Tibial nerve (tissue), 4 donors: ENCODE measurements around the gene DIP2A. TPM values are rescaled to one million over a fixed set of nuclear protein-coding genes. Genes with fewer than 3 reads are reported as not detected.
"Not testable (repeated sequence)": the region's sequence is repeated elsewhere in the genome, so short reads cannot be mapped to it uniquely, and the experiment has no call there.

Source experiments
- DNase-seq, 2 donors: peaks; one replicate each; pipeline ENCODE4 v3.0.0-alpha.2; 2019; ENCODE audit warnings: low spot score in 2 of 2
- H3K27ac ChIP-seq, 4 donors: fragments of 200-600 bp; sonication (generic) in 3 of 4; one replicate each; pipeline ENCODE4 v1.5.1; 2017 to 2019; ENCODE audit warnings: mild to moderate bottlenecking in 1 of 4
- H3K27me3 ChIP-seq, 2 donors: fragments of 200-600 bp; sonication (generic) in 1 of 2; one replicate each; pipeline versions ENCODE4 v1.5.1 to v1.6.0; 2017 to 2019
- H3K36me3 ChIP-seq, 3 donors: fragments of 200-600 bp; sonication (generic); one replicate each; pipeline ENCODE4 v1.5.1; 2018 to 2019
- H3K4me1 ChIP-seq, 4 donors: fragments of 200-600 bp; sonication (generic) in 3 of 4; one replicate each; pipeline ENCODE4 v1.5.1; 2017 to 2019
- H3K4me3 ChIP-seq, 4 donors: fragments of 200-600 bp; sonication (generic) in 3 of 4; one replicate each; pipeline ENCODE4 v1.5.1; 2017 to 2019; ENCODE audit warnings: mild to moderate bottlenecking in 1 of 4, moderate library complexity in 1 of 4
- H3K9me3 ChIP-seq, 4 donors: fragments of 200-600 bp; sonication (generic) in 3 of 4; one replicate each; pipeline ENCODE4 v1.5.1; 2017 to 2019
- CTCF ChIP-seq, 5 experiments: fragments of 200-600 bp in 3 of 5; fragments of 450-650 bp in 2 of 5; sonication (generic) in 3 of 5; IDR thresholded peaks; one replicate each; pipeline ENCODE4 v1.5.1; 2016 to 2019; ENCODE audit warnings: antibody characterized with exemption in 5 of 5, mild to moderate bottlenecking in 3 of 5, moderate library complexity in 2 of 5
- EP300 ChIP-seq, 2 donors: sonication (generic); formaldehyde crosslinking; IDR thresholded peaks; one replicate each; pipeline ENCODE4 v1.6.1; 2017; ENCODE audit warnings: antibody characterized with exemption in 2 of 2, mild to moderate bottlenecking in 1 of 2
- POLR2A ChIP-seq, 2 donors: fragments of 450-650 bp; IDR thresholded peaks; one replicate each; pipeline ENCODE4 v1.6.1; 2017; ENCODE audit warnings: antibody characterized with exemption in 2 of 2, mild to moderate bottlenecking in 2 of 2, moderate library complexity in 2 of 2
- WGBS, 2 donors: methylation state at CpG; one replicate each; pipeline ENCODE4 v1.1.5; 2018; 5-methylcytosine and 5-hydroxymethylcytosine counted together
- total RNA-seq, 4 donors: library from RNA; depleted of rRNA; stranded (reverse); fragments of >200 nt; gene quantifications; one replicate each; pipeline ENCODE4 v1.1.0, GENCODE V29; 2016

DIP2A gene
- total RNA-seq, 4 donors from 2014 or later: 55.5 to 67.2 (median 59.8) TPM

- 2 to 3% methylated on average over 25 to 26 of the region's 41 CpGs for WGBS, 2 donors
- H3K36me3 ChIP-seq: no peaks in the 10 kb centered on the region
- peaks cover 0 to 62% (median 32%) of the 10 kb centered on the region in 4 donors for H3K4me1 ChIP-seq
- TF ChIP-seq EP300 (IDR thresholded peaks at IDR 0.05) (no peak), POLR2A (IDR thresholded peaks at IDR 0.05) (no peak), CTCF (IDR thresholded peaks at IDR 0.05) (no peak)
- H3K27ac ChIP-seq: peak overlapping the region; percentile 84 to 92 (median 90)
- H3K4me3 ChIP-seq: peak overlapping the region; percentile 73 to 99 (median 84)
- DNase-seq: peak; percentile 28 to 36
- H3K9me3 ChIP-seq: no peaks in the 10 kb centered on the region
- no peaks in the 10 kb centered on the region for H3K27me3 ChIP-seq
These were observed 843 bp downstream of the DIP2A start for GRCh38 chr21:46459356-46460112.

DNA sequence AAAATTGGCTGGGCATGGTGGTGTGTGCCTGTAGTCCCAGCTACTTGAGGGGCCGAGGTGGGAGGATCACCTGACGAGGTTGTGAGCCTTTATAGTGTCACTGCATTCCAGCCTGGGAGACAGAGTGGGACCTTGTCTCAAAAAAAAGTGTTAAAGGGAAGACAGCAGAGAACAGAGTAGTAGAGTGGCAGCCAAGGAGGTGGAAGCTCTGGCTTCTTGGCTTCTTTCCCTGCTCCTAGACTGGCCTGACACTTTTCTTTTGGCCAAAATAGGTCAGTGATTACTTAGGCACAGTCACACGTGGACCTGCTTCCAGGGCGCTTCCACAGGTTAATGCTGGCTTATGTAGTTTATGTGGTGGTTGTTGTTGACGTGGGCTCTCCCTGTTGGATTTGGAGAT is 3.2 kb downstream of the DIP2A start:
- WGBS, 2 donors: 68 to 70% methylated on average over 5 of the region's 5 CpGs
- no peak overlapping the region for H3K4me3 ChIP-seq
- H3K27ac ChIP-seq: no peak overlapping the region
- no peaks in the 10 kb centered on the region for H3K36me3 ChIP-seq
- peaks cover 0 to 48% (median 18%) of the 10 kb centered on the region in 4 donors for H3K4me1 ChIP-seq
- no peak for DNase-seq
- TF ChIP-seq EP300 (IDR thresholded peaks at IDR 0.05): no peak
- no peak for TF ChIP-seq POLR2A (IDR thresholded peaks at IDR 0.05)
- no peak for TF ChIP-seq CTCF (IDR thresholded peaks at IDR 0.05)
- H3K27me3 ChIP-seq: no peaks in the 10 kb centered on the region
- H3K9me3 ChIP-seq: no peaks in the 10 kb centered on the region

- not testable (repeated sequence) for DNase-seq, H3K27me3 ChIP-seq, H3K4me3 ChIP-seq, H3K9me3 ChIP-seq, H3K36me3 ChIP-seq
- Histone ChIP-seq H3K4me1 (peaks cover 0 to 29% (median 2%) of the 10 kb centered on the region in 4 donors), H3K27ac (peak overlapping the region in 2 of 4 donors; percentile 8 to 65)
- 75 to 78% methylated on average over 6 of the region's 6 CpGs for WGBS, 2 donors
These were observed 6.5 kb downstream of the DIP2A start for GRCh38 chr21:46465153-46465552.

DNA sequence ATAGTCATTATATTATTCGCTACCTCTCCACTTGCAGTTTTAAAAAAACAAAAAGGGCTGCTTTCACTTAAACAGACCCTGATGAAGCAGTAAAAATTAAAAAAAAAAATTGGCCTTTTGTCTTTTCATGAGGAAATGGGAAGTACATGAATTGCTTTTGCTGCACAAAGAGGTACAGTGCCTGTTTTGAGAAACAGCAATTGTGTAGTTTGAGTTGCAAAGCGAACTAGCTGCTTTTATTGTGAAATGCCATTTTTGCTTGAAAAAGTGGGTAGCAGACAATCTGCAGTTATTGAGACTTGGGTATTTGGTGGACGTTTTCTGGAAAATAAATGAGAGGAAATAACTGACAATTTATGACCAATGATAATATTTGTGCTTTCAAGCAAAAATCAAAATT is 7.0 kb downstream of the DIP2A start:
- WGBS, 2 donors: 49 to 51% methylated on average over 3 of the region's 3 CpGs
- H3K4me1 ChIP-seq: peaks cover 0 to 24% (median 0%) of the 10 kb centered on the region in 4 donors

DNA sequence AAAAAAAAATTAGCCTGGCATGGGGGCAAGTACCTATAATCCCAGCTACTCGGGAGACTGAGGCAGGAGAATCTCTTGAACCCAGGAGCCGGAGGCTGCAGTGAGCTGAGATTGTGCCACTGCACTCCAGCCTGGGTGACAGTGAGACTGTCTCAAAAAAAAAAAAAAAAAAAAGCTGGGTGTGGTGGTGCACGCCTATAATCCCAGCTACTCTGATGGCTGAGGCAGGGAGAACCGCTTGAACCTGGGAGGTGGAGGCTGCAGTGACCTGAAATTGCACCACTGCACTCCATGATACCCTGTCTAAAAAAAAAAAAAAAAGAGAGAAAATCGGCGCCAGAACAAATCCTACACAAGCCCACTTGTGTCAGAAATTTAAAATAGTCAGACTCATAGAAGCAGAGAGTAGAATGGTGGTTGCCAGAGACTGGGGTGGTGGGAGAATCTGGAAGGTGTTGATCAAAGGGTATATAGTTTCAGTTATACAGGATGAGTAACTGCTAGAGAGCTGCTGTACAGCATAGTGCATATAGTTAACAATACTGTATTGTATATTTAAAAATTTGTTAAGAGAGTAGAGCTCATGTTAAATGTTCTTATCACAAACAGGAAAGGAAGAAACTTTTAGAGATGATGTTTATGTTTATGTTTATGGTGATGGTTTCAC is 9.6 kb downstream of the DIP2A start:
- Histone ChIP-seq H3K9me3 (no peaks in the 10 kb centered on the region), H3K4me3 (no peak overlapping the region), H3K27ac (no peak overlapping the region), H3K27me3 (no peaks in the 10 kb centered on the region), H3K36me3 (peaks cover 0 to 7% (median 0%) of the 10 kb centered on the region in 3 donors), H3K4me1 (peaks cover 0 to 20% (median 2%) of the 10 kb centered on the region in 4 donors)
- TF ChIP-seq POLR2A (IDR thresholded peaks at IDR 0.05): no peak
- TF ChIP-seq EP300 (IDR thresholded peaks at IDR 0.05): no peak
- TF ChIP-seq CTCF (IDR thresholded peaks at IDR 0.05): no peak
- 72% methylated on average over 6 of the region's 6 CpGs for WGBS, 2 donors
- no peak for DNase-seq

More for the DNA sequence above, 7.0 kb downstream of the DIP2A start:
- no peak for TF ChIP-seq EP300 (IDR thresholded peaks at IDR 0.05)
- TF ChIP-seq CTCF (IDR thresholded peaks at IDR 0.05): no peak
- no peak for TF ChIP-seq POLR2A (IDR thresholded peaks at IDR 0.05)
- no peak overlapping the region for H3K4me3 ChIP-seq
- H3K27ac ChIP-seq: peak overlapping the region in 2 of 4 donors; percentile 8 to 65
- peaks cover 0 to 7% (median 0%) of the 10 kb centered on the region in 3 donors for H3K36me3 ChIP-seq
- DNase-seq: no peak
- H3K27me3 ChIP-seq: no peaks in the 10 kb centered on the region
- H3K9me3 ChIP-seq: no peaks in the 10 kb centered on the region
